ENCODE measurements around the gene PEX26.
"Not testable (repeated sequence)": the region's sequence is repeated elsewhere in the genome, so short reads cannot be mapped to it uniquely, and the experiment has no call there.

PEX26 gene

DNA sequence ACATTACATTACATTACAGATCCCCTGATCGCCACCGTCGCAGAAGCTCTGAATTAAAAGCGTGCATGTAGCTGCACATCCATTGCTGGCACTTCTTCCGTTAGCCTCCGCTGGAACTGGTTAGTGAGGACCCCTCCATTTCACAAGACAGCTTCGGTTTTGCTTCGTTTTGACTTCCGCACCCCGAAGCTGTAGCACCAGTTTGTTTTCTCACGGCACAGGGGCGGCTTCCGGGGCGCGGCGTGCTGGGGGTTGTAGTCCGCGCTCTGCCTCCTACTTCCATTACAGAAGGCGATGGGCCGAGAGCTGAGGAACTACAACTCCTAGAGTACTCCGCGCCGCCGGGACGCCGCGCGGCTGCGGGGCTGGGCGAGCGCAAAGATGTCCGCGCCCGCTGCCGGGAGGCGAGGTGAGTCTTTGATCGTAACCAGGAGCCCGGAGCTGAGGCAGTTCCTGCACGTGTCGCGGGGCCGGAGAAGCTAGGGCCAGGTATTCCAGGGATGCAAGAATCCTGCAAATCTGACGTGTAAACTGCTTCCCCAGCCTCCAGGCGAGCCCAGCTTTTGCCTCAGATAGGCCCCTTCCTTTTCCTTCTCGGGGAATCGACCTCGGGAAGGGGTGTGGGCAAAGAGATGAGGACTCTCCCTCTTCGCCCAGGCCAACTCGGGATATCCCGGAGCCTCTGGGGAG lies at the start of gene PEX26:
TSS of gene PEX26 (plus strand) at position 352 of the 690 bp plus-strand sequence. CDS start 387 bp downstream, outside the sequence.
- peak; percentile 91 for DNase-seq

DNA sequence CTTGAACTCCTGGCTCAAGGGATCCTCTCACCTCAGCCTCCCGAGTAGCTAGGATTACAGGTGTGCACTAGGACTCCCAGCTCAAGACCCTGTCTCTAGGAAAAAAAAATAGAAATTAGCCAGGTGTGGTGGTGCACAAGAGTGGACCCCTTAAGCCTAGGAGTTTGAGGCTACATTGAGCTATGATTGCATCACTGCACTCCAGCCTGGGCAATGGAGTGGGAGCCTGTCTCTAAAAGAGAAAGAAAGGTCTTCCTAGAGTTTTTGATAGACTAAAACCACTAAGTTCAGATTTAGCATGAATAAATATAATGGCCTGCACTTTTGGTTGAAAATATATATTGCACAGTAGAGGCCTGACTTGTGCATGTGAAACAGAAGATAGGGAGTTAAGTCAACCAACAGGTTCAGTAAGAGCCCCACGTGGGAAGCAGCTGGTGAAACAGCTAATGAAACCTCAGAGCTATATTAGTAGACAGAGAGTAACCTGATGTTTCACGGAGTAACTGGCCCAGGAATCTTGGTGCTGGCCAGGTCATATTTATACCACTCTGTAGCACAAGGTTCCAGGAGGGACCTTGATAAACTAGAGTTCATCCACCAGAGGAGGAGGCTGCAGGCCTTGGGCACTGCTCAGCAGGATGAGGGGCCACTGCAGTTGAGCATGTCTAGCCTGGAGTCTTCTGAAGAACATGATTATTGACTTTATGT lies 48.8 kb upstream of the PEX26 start:
- no peak for DNase-seq

DNA sequence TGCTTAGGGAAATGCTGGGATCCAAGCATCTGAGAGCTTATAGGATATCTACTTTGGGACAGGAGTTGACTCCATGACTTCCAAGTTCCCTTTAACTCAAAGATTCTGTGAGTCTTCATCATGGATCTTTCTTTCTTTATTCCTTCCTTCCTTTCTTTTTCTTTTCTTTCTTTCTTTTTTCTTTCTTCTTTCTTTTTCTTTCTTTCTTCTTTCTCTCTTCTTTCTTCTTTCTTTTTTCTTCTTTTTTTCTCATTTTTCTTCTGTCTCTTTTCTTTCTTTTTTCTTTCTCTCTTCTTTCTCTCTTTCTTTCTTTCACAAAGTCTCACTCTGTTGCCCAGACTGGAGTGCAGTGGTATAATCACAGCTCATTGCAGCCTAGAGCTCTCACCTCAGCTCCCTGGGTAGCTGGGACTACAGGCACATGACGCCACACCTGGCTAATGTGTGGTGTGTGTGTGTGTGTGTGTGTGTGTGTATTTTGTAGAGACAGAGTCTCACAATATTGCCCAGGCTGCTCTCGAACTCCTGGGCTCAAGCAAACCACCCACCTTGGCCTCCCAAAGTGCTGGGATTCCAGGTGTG lies 48.0 kb upstream of the PEX26 start:
- DNase-seq: no peak

DNA sequence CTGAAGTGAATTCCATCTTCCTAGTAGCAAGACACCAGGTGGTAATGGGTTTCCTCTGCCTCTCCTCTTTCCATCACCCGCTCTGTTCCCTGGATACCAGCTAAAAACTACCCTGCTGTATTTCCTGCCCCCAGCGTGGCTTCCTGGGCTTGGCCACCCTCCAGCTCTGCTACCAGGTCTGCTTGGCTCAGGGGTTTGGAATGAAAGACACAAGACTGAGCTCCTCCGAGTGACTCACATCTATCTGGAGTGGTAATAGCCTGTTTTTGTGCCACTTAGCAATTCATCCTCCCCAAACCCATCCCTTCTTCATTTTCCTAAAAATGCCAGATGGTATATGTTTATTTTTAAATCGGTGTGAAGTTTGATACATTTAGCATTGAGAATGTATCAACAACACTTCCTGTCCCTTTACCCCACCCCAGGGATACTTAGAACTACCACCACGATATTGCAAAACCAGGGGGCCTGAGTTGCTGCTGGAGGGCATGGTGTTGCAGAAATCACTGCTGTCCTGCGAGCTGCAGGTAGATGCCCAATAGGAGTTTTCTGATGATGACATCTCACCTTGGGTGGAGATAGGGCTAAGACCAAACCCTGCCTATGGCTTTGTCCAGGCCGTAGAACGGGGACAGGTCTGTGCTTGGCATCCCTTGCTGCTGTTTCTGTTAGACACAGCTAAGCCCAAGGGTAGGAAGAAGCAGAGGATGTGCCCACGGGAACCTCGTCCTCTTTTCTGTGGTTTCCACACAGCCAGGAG lies 45.9 kb upstream of the PEX26 start:
- DNase-seq: no peak

DNA sequence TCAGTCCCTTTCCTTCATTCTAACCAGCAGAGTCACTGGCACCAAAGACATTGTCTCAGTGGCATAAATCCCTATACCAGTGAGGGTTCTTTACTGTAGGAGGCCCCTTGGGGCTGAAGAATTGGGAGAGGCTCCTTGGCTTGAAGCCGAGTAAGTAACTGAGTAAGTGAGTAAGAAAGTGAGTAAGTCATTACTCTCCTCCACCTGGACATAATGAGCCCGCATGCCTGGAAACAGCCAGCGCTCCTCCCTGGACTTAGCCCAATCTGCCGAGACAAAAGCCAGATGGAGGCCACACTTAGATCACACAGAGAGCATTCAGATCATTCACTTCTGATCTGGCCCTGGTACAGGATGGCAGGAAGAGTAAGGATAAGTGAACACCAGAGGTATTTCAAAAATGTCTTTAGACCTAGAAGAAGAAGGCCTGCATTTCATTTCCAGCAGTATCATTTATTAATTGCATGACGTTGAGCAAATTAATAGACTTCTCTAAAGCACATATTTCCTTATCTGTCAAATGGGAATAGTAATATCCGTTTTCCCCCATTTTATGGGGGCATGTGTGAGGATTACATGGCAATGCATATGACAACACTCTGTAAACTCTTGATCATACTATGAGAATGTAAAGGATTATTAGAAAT lies 45.2 kb upstream of the PEX26 start:
- DNase-seq: no peak

DNA sequence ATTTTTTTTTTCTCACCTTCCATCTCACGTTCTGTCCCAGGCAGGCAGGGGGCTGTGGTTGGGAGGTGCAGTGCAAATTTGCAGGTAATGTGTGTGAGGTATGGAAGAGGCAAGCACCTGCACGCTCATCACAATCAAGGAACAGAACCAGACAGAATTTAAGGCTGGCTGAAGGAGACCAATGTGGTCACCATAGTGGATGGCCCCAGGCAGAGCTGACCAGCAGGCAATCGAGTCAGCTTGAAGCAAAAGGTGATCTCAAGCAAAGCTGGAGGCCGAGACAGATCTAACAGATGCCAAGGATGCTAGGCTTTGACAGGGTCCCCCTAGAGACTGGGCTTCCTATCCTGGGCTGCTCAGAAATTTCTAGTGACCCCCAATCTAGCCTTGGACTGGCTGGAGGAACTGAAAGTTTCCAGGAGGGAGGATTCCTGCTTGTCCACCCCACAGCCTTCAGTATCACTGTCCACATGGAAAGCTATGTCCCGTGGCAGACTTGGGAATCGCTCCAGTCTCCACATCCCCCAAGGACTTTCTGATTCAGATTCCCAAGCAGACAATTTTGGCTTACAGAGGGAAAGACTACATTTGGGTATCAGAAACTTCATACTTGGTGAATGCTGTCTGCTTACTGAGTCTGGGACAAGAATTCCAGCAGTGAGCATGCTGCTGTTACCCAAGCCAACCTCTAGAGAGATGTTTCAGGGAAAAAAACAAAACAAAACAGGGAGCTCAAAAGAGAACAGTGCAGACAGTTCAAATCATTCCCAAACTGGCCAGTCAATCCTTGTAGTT lies 44.4 kb upstream of the PEX26 start:
- DNase-seq: no peak

DNA sequence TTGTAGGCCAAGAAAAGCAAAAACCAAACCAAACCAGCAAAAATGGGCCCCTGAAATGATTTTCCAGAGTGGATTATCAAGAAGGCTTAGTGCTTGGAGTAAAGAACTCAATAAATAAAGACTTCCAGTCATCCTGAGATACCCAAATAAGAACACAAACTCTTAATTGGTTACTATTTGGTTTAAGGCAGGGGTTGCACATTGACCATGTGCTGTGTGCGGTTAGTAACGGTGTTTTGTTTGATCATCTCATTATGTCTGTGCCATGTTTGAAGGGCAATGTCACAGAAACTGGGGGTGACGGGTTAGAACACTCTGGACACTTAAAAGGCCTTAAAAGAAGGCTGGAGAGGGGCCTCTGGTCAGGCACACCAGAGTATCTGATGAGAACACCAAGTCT lies 43.7 kb upstream of the PEX26 start:
- DNase-seq: no peak

DNA sequence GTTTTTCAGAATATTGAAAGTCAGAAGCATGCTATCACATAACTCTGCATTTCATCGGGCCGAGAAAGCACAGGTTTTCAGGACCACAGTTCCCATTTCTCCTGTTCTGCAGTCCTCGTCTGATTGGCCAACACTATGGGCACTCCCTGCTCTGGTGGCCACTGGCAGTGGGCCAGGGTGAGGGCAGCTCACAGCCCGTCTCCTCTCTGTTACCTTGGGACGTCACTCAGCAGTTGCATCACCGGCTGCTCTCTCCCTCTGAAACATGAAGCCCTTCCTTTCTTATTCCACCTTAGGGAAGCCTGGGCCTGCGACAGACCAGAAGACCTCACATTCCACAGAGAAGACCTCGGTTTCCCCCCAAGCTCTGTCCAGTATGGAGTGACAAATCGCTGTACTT lies 42.0 kb upstream of the PEX26 start:
- no peak for DNase-seq

DNA sequence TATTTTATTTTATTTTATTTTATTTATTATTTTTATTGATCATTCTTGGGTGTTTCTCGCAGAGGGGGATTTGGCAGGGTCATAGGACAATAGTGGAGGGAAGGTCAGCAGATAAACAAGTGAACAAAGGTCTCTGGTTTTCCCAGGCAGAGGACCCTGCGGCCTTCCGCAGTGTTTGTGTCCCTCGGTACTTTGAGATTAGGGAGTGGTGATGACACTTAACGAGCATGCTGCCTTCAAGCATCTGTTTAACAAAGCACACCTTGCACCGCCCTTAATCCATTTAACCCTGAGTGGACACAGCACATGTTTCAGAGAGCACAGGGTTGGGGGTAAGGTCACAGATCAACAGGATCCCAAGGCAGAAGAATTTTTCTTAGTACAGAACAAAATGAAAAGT lies 36.9 kb upstream of the PEX26 start:
- not testable (repeated sequence) for DNase-seq

DNA sequence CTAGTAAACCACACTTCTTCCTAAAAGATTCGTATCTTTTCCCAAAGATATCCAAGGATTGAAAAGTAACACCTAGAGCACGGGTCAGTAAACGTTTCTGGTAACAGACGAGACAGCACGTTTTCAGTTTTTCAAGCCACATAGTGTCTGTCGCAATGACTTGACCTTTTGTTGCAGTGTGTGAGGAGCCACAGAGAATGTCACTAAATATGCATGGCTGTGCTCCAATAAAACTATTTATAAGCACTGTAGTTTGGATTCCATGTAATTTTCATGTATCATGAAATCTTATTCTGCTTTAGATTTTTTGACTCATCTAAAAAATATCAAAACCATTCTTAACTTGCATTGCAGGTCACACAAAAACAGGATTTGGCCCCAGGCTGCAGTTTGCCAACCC lies 35.1 kb upstream of the PEX26 start:
- no peak for DNase-seq

DNA sequence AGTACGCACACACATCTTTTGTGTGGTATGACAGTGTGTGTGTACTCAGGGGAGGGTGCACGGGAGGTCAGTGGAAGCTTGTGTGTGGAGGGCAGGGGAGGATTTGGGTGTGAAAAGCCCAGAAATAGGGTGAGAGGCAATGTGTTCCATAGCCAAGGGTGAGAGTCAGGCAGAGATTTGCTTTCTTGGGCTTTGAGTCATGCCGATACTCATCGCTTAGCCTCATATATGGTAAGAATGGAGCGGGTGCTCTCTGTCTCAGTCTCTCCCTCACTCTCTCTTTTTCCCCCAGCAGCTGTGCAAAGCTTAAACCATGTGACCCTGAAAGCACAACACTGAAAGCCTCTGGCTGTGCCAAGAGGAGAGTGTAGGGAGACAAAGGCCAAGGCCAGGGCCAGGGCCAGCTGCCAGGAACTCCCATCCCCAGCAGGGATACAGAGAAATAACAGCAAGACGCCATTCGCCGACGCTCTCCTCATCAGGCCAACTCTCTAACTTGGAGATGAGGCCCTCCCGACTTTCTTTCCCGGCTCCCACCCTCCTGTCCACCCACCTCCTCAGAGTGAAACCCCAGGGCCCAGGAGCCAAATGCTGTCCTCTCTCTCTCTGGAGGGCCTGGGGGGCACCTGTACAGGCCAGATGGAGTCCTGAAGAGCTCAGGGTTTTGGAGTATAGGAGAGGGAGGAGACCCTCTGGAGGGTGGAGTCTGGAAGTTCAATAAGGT lies 33.1 kb upstream of the PEX26 start:
- no peak for DNase-seq

DNA sequence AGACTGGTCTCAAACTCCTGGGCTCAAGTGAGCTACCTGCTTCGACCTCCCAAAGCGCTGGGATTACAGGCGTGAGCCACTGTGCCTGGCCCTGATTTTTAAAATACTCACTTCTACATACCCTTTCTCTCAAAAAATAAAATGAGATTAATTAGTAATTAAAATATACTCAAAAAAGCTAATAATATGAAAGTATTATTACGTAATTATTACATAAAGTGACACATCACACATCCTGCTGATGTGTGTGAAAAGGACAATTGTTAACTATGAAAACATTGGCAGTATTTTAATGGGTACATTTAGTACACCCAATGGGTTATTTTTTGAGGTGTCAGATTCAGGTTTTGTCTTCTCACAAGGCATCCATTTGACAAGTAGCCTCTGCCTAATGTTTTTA lies 32.0 kb upstream of the PEX26 start:
- no peak for DNase-seq

DNA sequence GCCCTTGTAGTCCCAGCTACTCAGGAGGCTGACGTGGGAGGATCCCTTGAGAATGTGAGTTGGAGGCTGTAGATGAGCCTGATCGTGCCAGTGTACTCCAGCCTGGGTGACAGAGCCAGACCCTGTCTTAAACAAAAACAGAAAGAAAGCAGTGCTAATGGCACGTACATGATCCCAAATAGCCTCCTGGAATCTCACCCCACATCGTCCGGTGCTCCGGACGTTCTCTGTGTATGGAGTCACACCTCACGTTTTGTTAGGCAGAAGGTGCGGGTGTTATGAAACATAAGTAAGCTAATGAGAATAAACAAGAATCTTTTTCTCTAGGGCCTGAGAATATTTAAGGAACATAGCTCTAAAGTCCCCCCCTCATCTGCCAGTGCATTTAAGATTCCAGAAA lies 29.7 kb upstream of the PEX26 start:
- DNase-seq: no peak

DNA sequence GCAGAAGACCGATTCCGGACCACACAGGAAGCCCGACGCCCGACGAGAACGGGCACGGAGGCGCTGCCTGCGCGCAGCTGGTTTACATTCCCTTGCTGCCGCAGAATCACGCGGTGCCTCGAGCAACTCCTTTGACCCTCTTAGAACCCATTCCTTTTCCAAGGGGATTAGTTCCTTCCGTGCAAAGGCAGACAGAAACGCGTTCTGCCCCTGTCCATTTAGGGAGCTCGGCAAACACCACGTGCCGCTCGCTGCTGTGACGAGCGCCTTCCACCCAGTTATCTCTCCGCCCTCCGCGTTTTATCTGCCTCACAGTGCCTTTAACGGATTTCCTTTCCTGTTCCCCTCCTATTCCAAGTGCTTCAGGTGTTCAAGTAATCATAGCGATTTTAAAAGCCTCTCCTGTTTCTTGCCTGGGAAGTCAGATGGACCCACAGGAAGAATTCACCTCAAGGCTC lies 29.3 kb upstream of the PEX26 start:
- no peak for DNase-seq

DNA sequence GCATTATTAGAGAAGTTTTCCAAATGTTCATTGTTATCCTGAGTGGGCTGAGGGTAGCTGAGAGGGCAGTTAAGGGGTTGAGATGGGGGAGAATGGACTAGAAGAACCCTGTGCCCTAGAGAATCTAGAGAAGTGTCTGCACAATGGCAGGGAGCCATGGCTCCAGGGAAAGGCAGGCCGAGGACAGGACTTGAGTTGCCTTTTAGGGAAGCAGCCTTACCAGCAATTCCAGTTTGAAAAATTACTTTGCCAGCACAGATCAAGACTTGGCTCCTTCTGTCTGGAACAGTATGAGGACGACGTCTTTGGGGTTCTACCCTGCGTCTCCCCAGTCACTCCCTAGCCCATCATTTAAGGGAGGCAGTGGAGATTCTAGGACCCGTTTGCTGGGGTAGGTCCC lies 27.7 kb upstream of the PEX26 start:
- no peak for DNase-seq

DNA sequence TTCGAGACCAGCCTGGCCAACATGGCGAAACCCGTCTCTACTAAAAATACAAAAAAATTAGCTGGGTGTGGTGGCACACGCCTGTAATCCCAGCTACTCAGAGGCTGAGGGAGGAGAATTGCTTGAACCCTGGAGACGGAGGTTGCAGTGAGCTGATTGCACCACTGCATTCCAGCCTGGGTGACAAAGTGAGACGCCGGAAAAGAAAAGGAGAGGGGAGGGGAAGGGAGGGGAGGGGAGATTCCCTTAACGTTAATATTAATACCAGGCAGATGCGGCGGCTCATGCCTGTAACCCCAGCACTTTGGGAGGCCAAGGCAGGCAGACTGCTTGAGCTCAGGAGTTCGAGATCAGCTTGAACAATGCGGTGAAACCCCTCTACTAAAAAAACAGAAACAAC lies 26.7 kb upstream of the PEX26 start:
- not testable (repeated sequence) for DNase-seq

DNA sequence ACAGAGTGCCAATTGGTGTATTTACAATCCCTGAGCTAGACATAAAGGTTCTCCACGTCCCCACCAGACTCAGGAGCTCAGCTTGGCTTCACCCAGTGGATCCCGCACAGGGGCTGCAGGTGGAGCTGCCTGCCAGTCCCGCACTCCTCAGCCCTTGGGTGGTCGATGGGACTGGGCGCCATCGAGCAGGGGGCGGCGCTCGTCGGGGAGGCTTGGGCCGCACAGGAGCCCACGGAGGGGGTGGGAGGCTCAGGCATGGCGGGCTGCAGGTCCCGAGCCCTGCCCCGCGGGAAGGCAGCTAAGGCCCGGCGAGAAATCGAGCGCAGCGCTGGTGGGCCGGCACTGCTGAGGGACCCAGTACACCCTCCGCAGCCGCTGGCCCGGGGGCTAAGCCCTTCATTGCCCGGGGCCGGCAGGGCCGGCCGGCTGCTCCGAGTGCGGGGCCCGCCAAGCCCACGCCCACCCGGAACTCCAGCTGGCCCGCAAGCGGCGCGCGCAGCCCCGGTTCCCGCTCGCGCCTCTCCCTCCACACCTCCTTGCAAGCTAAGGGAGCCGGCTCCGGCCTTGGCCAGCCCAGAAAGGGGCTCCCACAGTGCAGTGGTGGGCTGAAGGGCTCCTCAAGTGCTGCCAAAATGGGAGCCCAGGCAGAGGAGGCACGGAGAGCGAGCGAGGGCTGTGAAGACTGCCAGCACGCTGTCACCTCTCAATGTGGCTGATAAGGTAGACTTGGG lies 24.4 kb upstream of the PEX26 start:
- DNase-seq: not testable (repeated sequence)

DNA sequence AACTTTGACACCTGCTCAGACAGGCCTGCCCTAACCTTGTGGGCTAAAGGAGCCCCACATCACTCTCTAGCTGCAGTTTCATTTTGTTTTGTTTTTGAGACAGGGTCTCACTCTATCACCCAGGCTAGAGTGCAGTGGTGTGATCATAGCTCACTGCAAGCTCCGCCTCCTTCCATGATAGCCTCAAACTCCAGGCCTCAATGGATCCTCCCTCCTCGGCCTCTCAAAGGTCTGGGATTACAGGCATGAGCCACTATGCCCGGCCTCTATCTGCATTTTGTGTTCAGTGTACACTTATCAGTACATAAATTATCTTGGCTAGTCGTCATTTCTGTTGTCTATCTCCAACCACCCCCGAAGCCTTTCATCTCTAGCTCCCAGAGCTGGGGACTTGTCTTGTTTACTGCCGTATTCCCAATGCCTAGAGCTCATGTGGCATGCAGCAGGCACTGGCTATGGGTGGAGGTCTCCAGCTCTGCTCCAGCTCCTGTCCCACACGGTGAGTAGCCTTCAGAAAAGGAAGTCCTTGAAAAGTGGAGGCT lies 22.1 kb upstream of the PEX26 start:
- DNase-seq: no peak

DNA sequence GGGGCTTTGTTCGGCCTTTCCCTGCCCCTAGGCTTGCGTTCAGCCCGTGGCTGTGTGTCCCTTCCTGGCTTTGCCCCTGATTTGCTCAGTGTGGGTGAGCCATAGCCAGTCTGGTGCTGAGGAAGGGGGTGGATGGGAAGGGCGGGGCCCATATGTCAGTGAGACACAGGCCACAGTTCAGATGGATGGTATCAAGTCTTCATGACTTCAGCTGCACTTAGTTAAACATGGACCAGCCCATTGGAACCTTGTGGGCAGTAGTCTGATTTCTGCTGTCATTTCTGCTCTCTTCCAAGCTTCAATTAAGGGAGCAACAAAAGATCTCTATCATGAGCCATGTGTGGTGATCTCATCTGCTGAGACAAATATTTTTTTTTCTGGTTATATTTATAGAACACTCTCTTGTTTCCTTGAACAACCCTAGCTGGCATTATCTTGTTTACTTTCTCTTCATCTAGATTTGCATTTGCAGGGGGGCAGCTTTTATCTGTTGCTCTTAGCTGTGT lies 21.6 kb upstream of the PEX26 start:
- no peak for DNase-seq

DNA sequence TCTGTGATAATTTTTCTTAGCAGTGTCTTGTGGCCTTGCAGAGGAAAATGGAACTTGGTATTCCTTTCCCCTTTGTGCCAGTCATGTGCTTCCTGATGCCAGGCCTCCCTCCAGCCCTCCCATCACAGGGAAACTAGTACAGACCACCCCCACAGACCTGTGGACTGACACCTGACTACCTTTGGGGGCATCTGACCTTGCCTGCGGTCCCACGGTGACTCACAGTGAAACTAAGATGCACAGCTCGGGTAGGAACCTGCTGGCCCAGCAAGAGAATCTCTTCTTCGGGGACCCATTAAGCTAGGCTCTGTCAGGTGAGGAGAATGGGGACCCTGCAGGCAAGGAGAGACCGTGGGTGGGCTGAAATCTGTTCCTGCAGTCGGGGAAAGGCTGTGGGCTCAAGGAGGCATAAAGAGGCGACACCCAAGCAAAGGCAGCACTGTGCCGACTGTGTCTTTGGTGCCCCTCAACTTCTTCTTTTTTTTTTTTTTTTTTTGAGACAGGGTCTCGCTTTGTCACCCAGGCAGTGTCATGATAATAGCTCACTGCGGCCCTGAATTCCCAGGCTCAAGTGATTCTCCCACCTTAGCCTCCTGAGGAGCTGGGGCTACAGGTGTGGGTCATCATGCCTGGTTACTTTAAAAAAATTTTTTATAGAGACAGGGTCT lies 20.8 kb upstream of the PEX26 start:
- no peak for DNase-seq

All from activated T-cell treated with anti-CD3 and anti-CD28 coated beads, Interleukin-2, amount 50 U/mL, for 1 hour (primary cell).